NCI-H82 (cell line): Measurements from ENCODE around the gene RIPPLY2.
"Not testable (repeated sequence)": the region's sequence is repeated elsewhere in the genome, so short reads cannot be mapped to it uniquely, and the experiment has no call there.

Experiments used
- DNase-seq: peaks from one replicate; lab custom pipeline; 2025; lab: John Stamatoyannopoulos, UW

Gene RIPPLY2

GRCh38 chr6:83853178-83854000 is at the start of gene RIPPLY2:
Gene RIPPLY2, plus strand, starts transcription at chr6:83853360. Its CDS starts 57 bp downstream, at chr6:83853417.
- peak; percentile 71 for DNase-seq

DNA sequence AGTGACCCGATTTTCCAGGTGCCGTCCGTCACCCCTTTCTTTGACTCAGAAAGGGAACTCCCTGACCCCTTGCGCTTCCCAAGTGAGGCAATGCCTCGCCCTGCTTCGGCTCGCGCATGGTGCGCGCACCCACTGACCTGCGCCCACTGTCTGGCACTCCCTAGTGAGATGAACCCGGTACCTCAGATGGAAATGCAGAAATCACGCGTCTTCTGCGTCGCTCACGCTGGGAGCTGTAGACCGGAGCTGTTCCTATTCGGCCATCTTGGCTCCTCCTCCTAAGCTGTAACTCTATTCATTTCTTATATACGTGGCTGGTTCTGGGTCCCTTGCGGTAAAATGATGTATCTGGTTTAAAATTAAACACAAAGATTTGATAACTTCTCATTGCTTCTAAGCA is 49.7 kb upstream of the RIPPLY2 start:
- DNase-seq: not testable (repeated sequence)

DNA sequence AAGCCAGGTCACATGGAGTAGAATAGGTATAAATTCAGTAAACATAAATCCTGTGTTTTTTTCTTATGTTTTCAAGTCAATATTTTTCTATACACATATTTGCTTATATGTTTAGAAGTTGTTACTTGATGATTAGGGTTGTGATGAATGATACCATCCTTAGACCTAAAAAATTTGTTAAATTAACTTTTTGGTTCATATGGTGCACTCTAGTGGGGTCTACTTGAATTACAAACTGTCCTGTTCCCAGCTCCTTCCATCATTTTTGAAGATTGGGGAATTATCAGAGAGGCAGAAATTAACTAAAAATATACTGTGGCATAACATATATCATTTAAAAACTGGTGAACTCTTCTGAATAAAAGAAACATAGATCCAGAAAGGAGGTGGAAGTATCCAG is 48.3 kb upstream of the RIPPLY2 start:
- no peak for DNase-seq

- DNase-seq: no peak
Measured at GRCh38 chr6:83808005-83808404, 45.2 kb upstream of the RIPPLY2 start.

GRCh38 chr6:83808926-83809325 is 44.2 kb upstream of the RIPPLY2 start:
- no peak for DNase-seq

GRCh38 chr6:83812595-83812994 is 40.6 kb upstream of the RIPPLY2 start:
- DNase-seq: no peak

GRCh38 chr6:83815631-83816272 is 37.4 kb upstream of the RIPPLY2 start:
- DNase-seq: no peak

- DNase-seq: no peak
Measured at GRCh38 chr6:83822629-83823169, 30.5 kb upstream of the RIPPLY2 start.

- no peak for DNase-seq
Measured at GRCh38 chr6:83824388-83824801, 28.8 kb upstream of the RIPPLY2 start.

- no peak for DNase-seq
Measured at GRCh38 chr6:83824831-83825230, 28.3 kb upstream of the RIPPLY2 start.

- no peak for DNase-seq
Measured at GRCh38 chr6:83827050-83827449, 26.1 kb upstream of the RIPPLY2 start.

GRCh38 chr6:83838727-83839126 is 14.4 kb upstream of the RIPPLY2 start:
- no peak for DNase-seq

DNA sequence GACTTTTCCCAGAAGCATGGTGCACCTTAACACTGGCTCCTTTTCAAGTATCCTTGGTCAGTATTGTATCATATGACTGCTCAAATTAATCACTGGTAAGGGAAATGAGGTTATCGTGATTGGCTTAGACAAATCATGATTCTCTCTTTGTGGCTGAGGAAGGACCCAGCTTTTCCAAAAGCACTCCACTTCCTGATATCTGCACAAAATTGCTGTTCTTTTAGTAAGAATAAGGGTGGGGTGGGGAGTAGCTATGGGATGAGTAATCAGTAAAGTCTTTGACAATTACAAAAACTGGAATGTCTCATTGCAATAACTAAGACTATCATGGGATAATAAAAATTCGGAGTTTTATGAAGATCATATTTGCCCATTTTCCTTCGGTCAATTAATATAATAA is 9.0 kb upstream of the RIPPLY2 start:
- DNase-seq: no peak

- no peak for DNase-seq
Measured at GRCh38 chr6:83846291-83846690, 6.9 kb upstream of the RIPPLY2 start.

DNA sequence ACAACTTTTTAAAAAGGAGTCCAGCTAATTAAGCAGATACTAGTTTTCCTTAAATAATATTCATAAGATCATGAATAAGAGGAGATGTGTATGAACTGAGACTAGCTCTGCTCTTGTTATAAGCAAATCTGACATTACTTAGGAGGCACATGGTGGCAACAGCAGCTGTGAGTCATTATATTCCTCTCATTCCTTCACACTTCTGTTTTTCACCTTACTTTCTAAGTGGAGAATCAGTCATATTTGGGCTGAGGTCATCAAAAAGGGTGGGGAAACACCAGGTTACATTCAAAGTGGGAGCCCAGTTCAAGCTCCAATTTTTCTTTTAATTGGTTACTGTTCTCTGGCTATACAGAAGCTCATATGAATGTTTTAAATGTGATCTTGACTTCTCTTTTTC is 6.0 kb upstream of the RIPPLY2 start:
- DNase-seq: no peak

- no peak for DNase-seq
Measured at GRCh38 chr6:83849127-83849526, 4.0 kb upstream of the RIPPLY2 start.

DNA sequence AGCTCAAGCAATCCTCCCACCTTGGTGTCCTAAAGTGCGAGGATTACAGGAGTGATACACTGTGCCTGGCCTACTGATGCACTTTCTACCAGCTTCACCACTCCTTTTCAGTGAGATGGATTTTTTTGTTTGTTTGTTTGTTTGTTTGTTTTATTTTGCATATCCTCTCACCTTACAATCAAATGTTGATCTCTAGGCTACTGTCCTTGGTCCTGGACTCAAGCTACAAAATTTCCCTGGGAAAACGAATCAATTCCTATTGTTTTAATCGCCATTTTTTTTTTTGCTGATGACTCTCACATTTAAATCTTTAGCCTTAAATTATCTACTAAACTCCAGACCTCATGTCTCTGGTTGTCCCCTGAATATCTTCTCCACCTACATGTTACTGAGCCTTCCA is 3.5 kb upstream of the RIPPLY2 start:
- DNase-seq: no peak

GRCh38 chr6:83852528-83853177 is 507 bp upstream of the RIPPLY2 start:
- DNase-seq: no peak

DNA sequence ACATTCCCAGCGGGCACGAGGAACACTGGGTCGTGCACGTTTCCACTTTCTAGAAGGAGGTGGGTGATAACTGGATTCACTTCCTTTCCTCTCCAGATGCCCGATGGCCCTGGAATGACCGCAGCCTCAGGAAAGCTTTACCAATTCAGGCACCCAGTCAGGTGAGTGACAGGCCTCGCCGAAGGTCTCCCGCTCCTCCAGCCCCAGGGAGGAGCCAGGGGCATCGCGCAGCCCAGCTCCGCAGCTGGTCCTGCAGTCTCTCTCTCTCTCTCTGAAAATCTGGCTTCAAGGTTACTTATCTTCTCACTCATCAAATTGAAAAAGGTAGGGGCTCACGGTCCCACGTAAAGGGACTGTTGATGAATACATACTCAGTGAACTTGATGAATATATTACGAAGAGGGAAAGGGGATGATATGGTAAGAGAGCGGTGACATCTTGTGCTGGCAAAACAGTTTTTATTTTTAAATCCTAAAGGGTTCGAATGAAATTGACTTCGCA is 891 bp downstream of the RIPPLY2 start:
- DNase-seq: peak; percentile 50

- no peak for DNase-seq
Measured at GRCh38 chr6:83854766-83855165, 1.6 kb downstream of the RIPPLY2 start.

- peak; percentile 90 for DNase-seq
Measured at GRCh38 chr6:83859410-83860358, 6.5 kb downstream of the RIPPLY2 start, which contains the start of gene CYB5R4. Gene CYB5R4, plus strand, starts transcription at chr6:83859689. Its CDS starts 94 bp downstream, at chr6:83859783.
